CD4-positive, alpha-beta T cell treated with Interleukin-4 for 1 hour (primary cell): ENCODE measurements around the gene PRPSAP2.
A peak's percentile ranks its signal among the peaks of the same experiment; 100 is the strongest.
"Not testable (repeated sequence)": the region's sequence is repeated elsewhere in the genome, so short reads cannot be mapped to it uniquely, and the experiment has no call there.

Experiments
- DNase-seq, 2 donors: peaks; one replicate each; pipeline ENCODE4 v3.0.0-alpha.2; 2020 to 2022

Gene PRPSAP2

DNA sequence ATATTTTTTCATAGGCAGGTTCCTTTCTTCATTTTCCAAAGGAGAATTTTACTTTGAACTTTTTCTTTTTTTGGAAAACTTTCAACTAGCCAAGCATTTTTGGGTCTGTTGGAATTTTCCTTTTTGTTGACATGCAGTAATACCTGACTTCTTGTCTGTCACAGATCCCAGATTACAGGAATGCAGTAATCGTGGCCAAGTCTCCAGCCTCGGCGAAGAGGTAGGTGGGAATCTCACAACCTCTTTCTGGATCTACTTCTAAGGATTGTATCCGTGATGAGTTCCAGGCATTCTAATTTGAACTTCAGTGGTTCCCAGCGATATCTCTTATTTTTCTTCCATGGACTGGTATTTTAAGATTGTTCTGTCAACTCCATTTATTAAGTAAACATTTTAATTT is 31.7 kb downstream of the PRPSAP2 start:
- no peak for DNase-seq

DNA sequence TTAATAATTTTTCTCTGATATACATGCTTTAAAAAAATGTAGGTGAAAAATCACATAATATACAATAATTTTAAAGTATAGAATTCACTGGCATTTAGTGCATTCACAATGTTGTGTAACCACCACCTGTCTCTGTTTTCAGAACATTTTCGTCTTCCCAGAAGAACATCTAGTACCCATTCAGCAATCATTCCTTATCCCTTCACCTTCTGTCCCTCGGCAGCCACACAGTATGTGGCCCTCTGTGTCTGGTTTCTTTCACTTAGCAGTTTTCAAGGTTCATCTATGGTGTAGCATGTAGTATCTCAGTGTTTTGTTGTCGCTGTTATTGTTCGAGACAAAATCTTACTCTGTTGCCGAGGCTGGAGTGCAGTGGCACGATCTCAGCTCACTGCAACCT is 33.6 kb downstream of the PRPSAP2 start:
- DNase-seq = no peak

DNA sequence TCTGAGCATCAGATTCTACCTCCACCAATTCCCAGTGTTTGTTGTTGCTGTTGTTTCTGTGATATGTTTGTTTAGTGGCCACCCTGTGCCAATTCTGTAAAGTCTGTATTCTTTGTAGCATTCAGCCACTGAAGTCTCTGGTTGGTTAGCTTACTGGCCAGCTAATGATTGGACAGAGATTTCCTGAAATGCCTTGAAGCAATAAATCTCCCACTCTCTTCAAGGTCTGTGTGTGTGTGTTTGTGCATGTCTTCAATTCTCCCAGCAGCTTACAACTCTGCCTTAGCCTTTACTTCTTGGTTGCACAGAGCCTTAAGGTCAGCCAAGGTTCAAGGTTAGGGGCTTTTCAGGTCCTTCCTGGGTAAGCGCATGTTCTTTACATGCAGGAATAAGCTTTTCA is 38.2 kb downstream of the PRPSAP2 start:
- no peak for DNase-seq

DNA sequence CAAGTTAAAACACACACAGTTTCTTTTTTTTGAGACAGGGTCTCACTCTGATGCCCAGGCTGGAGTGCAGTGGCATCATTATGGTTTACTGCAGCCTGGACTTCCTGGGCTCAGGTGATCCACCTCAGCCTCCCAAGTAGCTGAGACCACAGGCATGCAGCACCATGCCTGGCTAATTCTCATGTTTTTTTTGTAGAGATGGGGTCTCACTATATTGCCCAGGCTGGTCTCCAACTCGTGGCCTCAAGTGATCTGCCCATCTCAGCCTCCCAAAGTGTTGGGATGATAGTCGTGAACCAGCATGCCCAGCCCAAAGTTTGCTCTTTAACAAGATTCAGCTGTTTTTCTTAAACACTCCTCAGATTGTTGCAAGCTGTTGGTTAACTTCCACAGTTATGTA is 39.0 kb downstream of the PRPSAP2 start:
- no peak for DNase-seq

DNA sequence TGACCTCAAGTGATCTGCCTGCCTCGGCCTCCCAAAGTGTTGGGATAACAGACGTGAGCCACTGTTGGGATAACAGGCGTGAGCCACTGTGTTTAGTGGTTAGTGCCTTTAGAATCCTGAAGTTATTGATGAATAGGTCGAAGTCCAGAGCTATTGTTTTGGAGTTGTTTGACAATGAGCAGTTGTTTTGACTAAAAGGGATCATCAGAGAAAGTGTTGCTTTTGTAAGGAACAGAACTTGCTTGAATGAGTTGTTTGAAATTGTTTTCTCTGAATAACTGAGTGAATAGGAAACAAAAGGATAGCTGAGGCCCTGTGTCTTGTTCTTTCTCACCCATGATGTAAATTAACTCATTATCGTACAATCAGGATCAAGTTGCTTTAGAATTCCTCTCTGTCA is 46.6 kb downstream of the PRPSAP2 start:
- no peak for DNase-seq

DNA sequence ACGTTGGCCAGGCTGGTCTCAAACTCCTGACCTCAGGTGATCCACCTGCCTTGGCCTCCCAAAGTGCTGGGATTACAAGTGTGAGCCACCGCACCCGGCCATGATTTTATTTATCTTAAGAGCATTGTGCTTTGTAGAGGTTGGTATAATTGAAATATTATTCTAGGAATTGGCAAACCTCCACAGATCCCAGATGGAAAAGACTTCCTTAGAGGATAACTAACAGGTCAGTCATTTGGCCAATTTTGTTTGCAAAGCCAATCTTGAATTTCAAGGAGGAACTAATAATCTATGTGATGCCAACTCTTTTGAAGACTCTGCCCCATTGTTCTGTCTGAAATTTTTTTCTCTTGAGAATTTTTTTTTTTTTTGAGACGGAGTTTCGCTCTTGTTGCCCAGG is 47.3 kb downstream of the PRPSAP2 start:
- DNase-seq = no peak

DNA sequence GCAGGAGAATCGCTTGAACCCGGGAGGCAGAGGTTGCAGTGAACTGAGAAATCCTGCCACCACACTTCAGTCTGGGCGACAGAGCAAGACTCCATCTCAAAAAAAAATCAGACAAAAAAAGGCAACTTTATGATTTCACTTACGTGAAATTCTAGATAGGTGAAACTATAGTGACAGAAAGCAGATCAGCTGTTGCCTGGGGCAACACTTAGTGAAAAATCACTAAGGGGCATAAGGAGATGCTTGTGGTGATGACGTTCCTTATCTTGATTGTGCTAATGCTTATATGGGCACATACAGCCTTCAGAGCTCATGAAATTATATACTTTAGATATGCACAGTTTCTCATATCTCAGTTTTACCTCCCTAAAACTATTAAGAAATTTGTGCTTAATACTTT is 52.4 kb downstream of the PRPSAP2 start:
- no peak for DNase-seq

DNA sequence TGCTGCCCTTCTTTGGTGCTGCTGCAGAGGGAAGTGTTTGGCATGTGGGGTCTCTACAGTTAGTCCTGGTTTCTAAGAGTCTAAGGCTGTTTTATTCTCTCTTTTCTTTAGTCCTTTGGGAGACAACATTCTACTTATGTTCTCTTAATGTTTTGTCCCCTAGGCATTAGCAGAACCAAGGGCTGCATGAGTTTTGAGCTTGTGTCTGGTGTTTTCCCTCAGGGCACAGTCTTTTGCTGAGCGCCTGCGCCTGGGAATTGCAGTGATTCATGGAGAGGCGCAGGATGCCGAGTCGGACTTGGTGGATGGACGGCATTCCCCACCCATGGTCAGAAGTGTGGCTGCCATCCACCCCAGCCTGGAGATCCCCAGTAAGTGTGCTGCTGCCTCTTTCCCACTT is 53.0 kb downstream of the PRPSAP2 start:
- no peak for DNase-seq

DNA sequence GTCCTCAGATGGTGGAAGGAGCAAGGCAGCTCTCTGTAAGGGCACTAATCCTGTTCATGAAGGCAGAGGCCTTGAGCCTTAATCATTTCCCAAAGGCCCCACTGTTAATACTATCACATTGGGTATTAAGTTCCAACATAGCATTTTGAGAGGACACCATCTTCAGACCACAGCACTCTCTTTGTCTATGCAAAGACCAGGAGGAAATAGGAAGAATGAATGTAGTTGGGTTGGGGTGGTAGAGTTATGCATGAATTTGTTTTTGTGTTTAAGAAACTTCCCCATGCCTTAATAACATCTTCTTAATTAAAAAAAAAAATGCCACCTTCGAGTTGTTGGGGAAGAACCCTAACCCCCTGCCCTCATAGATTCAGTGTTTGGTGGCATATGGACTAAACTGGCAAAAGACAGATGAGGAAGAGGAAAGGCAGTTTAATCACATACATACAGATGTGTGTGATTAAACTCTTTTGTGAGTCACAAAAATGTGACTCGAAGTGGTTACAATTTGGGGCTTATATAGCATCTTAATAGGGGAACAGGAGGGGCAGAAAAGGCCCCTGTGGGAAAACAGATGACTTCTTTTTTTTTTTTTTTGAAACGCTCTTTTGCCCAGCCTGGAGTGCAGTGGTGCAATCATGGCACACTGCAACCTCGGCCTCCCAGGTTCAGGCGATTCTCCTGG is 59.0 kb downstream of the PRPSAP2 start:
- DNase-seq = no peak

DNA sequence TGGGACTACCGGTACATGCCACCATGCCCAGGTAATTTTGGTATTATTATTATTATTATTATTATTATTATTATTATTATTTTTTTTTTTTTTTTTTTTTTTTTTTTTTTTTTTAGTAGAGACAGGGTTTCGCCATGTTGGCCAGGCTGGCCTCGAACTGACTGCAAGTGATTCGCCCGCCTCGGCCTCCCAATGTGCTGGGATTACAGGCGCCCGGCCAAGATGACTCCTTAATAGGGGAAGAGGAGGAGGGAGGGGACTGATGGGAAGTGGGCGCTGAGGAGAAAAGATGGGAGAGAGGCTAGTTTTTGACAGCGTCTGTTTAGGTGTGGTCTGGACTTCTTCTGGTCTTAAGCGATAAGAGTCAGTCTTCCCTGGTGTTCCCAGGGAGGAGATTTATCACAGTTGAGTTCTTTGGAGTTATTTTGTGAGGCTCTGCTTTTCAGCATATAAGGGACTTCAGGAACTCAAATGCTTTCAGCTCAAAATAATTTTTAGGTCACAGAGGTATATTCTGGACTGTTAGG is 59.6 kb downstream of the PRPSAP2 start:
- DNase-seq = no peak

DNA sequence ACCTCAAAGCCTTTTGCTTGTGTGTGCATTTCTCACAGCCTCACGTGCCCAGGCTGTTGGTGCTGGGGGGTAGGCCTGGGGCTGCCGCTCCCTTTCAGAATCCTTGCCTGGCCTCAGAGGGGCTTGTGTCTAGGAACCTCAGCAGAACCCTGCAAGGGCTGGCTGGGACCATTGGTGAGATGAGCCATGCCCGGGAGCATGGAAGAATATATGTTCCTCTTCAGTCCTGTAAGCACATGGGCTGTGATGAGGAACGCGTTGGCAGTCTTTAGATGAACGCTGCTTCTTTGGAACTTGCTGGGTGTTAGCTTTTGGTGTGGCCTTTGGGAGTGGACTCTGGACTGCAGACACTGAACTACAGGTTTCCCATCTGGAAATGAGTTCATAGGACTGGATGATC is 62.0 kb downstream of the PRPSAP2 start:
- no peak for DNase-seq

DNA sequence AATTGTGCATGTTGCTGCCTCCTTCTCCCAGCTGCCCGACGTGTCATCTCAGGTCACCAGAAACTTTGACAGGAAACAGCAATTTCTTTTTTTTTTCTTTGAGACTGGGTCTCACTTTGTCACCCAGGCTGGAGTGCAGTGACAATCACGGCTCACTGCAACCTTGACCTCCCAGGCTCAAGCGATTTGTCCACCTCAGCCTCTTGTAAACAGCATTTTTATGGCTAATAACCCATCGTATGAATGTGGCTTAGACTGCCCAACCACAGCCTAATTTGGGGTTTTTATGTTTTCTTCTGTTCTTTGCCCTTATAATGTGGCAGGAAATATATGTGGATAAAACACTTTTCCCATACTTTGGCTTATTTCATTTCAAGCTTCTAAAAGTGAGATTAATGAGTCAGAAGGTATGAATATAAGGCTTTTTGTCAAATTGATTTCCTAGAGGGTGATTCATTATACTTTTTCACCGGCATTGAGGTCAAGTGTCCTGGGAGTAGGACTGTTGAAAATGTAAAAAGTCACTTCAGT is 63.0 kb downstream of the PRPSAP2 start:
- DNase-seq = no peak

DNA sequence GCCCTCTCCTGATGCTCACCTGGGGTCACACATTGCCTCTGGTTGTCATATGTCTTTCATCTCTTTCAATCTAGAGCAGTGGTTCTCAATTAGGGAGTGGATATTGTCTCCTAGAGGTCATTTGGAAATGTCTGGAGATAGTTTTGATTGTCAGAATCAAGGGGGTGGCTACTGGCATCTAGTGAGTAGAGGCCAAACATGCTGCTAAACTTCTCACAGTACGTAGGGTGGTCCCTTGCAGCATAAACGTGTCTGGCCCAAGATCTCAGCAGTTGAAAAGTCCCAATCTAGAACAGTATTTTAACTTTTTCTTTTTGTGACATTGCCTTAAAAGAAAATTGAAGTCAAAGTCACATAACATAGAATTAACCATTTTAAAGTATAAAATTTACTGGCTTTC is 63.6 kb downstream of the PRPSAP2 start:
- DNase-seq = no peak

DNA sequence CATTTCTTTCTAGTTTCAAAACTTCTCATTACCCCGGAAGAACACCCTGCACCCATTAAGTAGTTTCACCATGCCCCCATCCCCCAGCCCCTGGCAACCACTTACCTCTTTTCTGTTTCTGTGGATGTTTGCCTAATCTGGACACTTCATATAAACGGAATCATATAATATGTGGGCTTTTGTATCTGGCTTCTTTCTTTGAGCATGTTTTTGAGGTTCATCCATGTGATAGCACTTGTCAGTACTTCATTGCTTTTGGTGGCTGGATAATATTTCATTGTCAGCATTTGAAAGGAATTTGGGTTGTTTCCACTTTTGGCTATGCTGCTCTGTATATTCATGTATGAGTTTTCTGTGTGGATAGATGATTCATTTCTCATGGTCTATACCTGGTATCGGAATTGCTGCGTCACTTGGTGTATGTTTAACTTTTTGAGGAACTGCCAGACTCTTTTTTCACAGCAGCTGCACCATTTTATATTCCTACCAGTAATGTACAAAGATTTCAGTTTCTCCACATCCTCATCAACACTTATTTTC is 64.1 kb downstream of the PRPSAP2 start:
- no peak for DNase-seq

DNA sequence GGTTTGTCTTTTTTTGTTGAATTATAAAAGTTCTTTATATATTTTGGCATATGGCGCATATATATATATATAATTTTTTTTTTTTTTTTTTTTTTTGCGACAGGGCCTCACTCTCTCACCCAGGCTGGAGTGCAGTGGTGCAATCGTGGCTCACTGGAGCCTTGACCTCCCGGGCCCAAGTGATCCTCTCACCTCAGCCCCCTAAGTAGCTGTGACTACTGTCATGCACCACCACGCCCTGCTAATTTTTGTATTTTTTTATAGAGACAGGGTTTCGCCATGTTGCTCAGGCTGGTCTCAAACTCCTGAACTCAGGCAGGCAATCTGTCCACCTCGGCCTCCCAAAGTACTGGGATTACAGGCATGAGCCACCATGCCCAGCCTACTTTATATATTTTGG is 64.7 kb downstream of the PRPSAP2 start:
- DNase-seq = not testable (repeated sequence)

DNA sequence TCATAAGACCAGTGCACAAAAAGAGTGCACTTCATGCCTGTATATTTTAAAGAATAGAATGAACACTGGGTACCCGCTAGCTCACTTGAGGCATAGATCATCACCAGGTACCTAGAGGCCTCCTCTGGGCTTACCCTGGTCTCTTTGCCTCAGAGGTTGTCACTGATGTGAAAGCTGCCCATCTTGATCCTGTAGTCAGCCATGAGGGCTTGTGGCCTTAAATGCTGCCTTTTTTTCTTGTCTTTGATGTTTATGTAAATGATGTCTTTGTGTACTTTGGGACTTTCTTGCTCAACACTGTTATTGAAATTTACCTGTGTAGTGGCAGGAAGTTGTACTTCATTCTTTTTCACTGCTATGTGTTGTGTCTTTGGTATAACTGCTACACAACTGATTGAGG is 67.3 kb downstream of the PRPSAP2 start:
- DNase-seq = peak in 1 of 2 donors; percentile 27

DNA sequence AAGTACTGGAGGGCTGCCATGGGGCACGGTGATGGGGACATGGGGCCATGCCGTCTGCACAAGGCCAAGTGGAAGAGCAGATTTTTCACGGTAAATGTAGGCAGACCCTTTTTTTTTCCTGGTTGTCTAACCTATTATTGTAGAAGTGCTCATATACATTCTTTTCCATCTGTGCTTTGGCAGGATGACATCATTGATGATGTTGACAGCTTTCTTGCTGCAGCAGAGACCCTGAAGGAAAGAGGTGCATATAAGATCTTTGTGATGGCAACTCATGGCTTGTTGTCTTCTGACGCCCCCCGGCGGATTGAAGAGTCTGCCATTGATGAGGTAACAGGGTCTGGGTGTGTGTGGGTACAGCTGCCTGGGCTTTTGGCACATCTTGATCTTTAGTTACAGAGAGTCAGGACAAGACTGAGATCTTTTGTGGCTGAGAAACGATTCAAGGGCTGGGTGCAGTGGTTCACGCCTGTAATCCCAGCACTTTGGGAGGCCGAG is 70.7 kb downstream of the PRPSAP2 start:
- no peak for DNase-seq

DNA sequence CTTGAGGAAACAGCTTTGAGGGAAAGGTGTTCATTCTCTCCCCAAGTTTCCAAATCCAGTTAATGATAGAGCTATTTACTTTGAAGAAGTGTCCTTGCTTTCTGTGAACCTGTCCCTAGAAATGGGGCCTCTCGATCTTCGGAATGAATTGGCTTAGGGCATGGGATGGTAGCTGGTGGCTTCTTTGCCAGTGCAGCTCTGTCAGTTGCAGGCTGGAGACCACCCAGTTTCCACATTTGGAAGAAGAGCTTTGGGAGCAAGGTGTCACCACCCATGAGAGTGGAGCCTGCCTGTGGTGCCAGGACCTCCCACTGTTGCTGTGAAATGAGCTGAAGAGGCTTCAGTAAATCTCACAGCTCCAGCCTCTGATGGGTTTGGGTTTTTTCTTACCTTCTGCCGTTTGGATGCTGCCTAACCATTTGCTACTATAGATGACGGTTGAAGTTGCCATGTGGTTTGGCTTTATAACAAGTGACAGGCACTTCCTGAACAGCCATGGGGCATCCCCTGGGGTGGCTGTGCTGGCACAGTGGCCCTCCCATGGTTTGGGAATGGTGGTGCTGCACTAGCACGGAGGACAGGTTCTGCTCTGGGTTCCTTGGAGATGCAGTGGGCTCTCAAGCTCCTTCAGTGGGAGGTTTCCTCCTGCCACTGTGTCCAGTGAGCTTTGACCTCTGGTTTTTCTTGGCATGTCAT is 74.6 kb downstream of the PRPSAP2 start:
- peak in 1 of 2 donors; percentile 21 for DNase-seq

DNA sequence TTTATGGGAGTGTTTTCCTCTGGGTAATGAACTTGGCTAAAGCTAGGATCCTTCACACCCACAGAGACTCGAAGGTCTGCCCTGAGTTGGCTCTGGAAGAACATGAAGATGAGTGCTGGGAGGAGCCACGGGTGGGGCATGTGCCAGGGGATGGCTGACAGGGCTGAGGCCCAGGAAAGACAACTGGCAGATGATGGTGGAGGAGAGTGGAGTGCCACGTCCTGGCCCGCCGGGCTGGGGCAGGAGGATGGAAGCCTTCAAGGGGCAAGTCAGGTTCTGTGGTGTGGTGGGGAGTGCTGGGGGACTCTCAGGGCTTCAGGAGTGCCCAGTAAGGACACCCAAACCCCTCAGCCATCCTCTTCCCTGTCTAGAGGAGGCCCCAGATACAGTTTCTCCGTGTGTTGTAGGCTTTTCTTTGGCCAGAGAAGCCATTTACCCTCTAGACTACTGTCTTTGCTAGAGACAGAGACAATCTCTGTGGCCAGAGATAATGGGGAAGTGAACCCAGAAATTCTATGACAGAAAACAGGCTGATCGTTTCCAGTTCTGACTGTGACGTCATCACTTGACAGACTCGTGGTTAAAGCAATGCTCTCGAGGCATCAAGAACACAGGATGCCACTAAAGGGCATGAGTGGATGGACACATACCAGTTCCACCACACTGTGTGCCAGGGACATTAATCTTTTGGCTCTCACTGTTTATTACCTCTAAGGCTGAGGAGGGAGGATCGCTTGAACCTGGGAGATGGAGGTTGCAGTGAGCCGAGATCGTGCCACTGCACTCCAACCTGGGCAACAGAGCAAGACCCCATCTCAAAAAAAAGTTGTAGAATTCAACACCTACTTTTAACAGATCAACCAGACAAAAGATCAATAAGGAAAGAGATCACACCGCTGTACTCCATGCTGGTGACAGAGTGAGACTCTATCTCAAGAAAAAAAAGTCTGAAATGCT is 75.4 kb downstream of the PRPSAP2 start:
- DNase-seq = peak in 1 of 2 donors; percentile 44

DNA sequence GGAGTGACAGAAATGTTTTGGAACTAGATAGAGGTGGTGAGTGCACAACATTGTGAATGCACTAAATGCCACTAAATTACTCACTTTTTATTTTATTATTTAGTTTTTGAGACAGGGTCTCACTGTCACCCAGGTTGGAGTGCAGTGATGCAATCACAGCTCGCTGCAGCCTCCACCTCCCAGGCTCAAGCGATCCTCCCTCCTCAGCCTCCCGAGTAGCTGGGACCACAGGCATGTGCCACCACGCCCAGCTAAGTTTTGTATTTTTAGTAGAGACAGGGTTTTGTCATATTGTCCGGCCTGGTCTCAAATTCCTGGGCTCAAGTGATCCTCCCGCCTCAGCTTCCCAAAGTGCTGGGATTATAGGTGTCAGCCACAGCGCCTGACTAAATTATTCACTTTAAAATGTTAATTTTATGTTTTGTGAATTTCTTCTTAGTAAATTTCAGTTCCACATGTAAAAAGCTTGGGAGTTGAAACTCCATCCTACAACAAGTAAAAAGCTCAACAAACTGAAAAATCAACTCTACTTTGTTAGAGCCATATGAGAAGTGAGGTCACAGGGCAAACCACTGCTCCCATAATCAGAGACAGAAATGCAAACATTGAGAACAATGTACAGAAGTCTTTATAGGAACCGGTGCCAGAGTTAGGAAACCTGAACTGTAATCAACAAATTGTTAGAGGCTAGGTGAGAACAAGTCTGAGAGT is 80.2 kb downstream of the PRPSAP2 start:
- no peak for DNase-seq

DNA sequence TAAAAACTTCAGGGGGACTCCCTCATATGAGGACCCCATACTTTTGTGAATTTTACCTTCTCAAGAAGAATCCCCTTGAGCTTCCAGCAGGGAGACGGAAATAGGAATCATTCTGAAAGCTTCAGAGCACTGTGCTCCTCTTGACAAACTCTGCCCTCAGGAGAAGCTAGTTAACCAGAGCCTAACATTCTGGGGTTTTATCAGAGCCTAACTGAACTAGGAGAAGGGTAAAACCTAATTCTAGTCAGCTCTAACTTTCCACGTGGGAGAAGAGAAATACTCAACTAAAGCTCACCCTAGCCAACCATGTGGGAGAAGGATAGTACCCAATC is 80.7 kb downstream of the PRPSAP2 start:
- DNase-seq = no peak

DNA sequence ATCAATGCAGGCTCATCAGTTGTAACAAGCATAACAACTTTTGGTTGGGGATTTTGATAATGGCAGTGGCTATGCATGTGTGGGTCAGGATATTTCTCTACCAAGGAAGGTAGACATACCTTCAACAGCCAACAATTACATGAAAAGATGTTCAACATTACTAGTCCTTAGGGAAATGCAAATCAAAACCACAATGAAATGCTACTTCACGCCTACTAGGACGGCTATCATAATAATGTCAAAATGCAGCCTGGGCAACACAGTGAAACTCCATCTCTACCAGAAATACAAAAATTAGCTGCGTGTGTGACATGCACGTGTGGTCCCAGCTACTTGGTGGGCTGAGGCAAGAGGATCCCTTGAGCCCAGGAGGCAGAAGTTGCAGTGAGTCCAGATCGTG is 86.7 kb downstream of the PRPSAP2 start:
- no peak for DNase-seq
